Caki2 (cell line): ENCODE results near the gene PTPRG. TPM values are rescaled to one million over a fixed set of nuclear protein-coding genes. Genes with fewer than 3 reads are reported as not detected.

Source experiments
- DNase-seq: peaks from one replicate; pipeline ENCODE4 v3.0.0-alpha.2; 2015; ENCODE audit warnings: low read depth
- in situ Hi-C: cut with HindIII; loops from 2 replicates; pipeline ENCODE4 v1.10.0; 2016; ENCODE audit warnings: low sequenced_read_pairs, low pct_unique_long_range_greater_than_20kb, mixed read lengths
- total RNA-seq: library from RNA; depleted of rRNA; stranded (reverse); fragments of >200 nt; shearing (Covaris generic); gene quantifications from 2 replicates; pipeline ENCODE4 v1.2.3, GENCODE V29; 2014; ENCODE audit warnings: low replicate concordance

PTPRG gene
- total RNA-seq, 1 experiment from 2014 or later, result 9.4 TPM

GRCh38 chr3:62318365-62318751, 757.0 kb downstream of the PTPRG start:
- in situ Hi-C loops, result no loop called here

GRCh38 chr3:62318752-62319569, 757.6 kb downstream of the PTPRG start:
- DNase-seq, result peak; percentile 79
- in situ Hi-C loops, result no loop called here

More at GRCh38 chr3:62318365-62318751, 757.0 kb downstream of the PTPRG start:
- no peak for DNase-seq

- in situ Hi-C loops, result no loop called here
- DNase-seq, result no peak
Observed at GRCh38 chr3:62319570-62320243, 758.3 kb downstream of the PTPRG start.

GRCh38 chr3:62323241-62323640, 761.9 kb downstream of the PTPRG start:
- in situ Hi-C loops, result no loop called here
- DNase-seq, result no peak

DNA sequence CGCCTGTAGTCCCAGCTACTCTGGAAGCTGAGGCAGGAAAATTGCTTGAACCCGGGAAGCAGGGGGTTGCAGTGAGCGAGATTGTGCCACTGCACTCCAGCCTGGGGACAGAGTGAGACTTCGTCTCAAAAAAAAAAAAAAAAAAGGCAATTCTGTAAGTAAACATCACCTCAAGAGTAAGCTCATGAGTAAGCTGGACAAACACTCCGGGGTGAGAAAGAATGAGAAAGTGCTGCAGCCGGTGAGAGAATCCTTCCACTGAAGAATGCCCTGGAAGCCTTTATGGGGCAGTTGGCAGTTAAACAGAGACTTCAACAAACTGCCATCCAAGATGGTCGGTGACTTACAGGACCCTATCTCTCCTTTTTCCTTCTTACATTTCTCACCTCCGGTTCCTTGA, 764.5 kb downstream of the PTPRG start:
- no peak for DNase-seq
- in situ Hi-C loops, result no loop called here

DNA sequence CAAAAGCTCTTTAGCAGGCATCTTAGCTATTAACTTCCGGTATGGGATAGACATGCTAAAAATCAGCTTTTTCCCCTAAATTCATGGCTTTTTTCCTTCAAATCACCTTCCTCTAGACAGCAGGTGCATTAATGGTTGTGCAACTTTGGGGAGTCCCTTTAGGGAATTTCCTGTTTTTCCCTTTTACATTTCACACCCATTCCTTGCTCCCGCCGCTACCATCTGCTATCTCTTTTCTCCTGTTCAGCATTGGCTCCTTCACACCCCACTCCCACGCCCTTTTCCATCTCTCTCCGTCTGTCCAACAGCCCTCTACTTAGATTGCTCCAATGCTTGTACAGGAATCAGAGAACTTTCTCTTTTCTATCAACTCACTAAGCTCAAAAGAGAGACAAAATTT, 768.6 kb downstream of the PTPRG start:
- in situ Hi-C loops, result no loop called here
- DNase-seq, result no peak

DNA sequence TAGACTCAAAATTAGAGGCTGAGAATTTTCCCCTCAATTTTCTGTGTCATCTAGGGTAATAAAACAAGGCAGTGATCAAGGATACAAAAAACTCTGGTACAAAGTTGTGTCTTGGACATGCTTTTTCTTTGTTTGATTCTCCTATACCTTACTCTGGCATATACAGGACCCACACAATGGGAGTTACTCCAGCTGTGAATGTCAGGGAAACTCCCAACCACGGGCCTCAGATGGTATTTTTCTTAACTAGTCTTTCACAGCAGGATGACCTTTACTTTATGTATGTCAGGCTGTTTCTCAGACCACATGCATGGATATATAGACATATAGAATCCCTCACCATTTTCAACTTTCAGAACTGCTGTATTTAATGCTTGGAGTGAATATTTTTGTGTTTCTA, 770.6 kb downstream of the PTPRG start:
- DNase-seq, result no peak
- in situ Hi-C loops, result no loop called here

- in situ Hi-C loops, result no loop called here
Observed at GRCh38 chr3:62332835-62333244, 771.5 kb downstream of the PTPRG start.

DNA sequence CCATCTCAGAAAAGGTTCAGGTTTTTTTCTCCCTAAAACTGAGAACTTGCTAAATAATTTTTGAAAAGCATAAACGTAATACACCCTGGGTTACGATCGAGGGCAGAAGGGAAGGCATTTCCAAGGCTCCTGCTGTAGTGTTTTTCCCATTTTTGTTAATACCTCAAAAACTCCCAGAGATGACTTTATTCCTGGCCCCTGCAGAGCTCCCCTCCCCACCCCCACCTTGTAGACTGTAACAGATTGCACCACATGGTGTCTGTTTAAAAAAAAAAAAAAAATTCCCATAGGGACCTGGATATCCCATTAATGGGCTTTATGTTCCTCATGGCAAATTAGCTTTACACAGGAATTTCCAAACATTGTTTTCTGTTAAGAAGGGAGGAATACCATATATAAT, 773.8 kb downstream of the PTPRG start:
- in situ Hi-C loops, result no loop called here
- DNase-seq, result no peak

More at GRCh38 chr3:62332835-62333244, 771.5 kb downstream of the PTPRG start:
- no peak for DNase-seq

DNA sequence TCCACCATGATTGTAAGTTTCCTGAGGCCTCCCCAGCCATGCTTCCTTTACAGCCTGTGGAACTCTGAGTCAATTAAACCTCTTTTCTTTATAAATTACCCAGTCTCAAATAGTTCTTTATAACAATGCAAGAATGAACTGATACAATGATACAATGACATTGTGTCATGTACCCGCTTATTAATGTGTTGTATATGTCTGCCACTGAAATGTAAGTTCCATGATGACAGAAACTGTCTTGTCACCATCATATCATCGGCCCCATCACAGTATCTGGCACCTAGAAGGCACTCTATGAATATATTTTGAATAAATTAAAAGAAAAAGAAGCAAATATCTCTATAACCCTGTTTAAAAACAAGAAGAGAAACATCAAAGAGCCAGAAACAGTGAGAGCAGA, 782.4 kb downstream of the PTPRG start:
- in situ Hi-C loops, result no loop called here
- no peak for DNase-seq
